ENCODE results near the gene SPAG16.

Gene SPAG16

GRCh38 chr2:213411582-213412289 is 127.5 kb downstream of the SPAG16 start:
- no peak for DNase-seq

DNA sequence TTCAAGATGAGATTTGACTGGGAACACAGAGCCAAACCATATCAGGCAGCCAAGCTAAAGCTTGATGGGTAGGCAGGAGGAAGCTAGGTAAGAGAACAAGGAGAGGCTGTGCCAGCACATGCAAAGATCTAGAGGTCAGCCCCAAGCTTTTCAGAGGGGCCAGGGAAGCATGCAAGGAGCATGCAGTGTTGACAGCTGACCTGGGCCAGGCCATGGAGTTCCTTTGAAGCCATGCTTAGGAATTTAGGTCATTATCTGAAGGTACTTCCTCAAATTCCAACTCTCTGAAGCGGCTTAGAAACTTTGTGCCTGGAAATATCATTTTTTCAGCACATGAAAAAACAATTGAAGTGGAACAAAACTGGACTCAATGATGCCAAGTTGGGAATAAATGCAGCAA is 130.8 kb downstream of the SPAG16 start:
- no peak for DNase-seq

GRCh38 chr2:213416832-213417231 is 132.6 kb downstream of the SPAG16 start:
- DNase-seq, result no peak

DNA sequence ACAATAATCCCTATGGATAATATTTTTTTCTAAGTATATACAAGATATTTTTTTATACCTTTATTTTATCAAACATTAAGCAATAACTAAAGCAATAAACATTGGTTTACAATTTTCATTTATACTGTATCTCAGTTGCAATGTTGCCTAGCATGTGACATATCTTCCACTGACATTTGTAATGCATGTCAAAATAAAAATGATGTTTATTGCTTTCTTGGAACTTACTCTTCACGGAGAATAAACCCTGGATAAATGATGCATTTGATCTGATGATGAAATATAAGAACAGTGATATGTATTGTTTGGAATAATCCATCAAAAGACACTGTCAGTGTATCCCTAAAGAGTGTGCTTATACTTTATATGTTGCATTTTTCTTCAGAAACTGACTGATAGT is 135.7 kb downstream of the SPAG16 start:
- DNase-seq, result no peak

GRCh38 chr2:213420828-213421385 is 136.6 kb downstream of the SPAG16 start:
- DNase-seq, result no peak

DNA sequence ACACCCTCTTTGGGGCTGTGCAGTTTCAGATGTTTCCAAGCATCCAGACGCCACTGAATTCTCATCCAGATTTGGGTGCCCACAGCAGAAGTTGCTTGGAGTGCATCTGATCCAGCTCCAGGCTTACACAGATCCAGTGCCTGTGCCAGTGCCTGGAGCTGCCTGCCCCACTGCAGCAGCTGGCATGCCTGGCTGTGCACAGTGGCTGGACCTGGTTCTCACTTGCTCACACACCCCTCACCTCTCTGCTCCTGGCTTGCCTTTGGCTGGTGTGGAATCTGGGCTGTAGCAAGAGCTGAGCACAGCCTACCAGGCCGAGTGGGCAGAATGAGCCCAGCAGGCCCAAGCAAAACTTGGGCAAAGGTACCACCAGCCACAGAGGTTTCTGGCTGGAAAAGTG is 137.9 kb downstream of the SPAG16 start:
- no peak for DNase-seq

DNA sequence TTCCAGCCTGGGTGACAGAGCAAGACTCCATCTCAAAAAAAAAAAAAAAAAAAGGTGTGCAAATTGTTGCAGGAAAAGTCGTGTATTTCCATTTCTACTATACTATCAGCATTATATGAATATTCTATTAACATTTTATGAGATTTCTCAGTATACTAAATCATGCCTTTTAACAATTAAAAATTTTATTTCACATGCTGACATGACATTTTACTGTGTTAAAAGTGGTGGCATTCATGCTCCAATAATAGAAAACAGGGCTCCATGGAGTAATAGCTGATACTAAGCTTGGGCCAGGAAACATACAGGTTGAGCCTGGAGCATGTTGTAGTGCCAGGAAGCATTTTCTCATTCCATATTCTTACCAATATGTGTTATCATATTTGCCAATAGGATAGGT is 141.4 kb downstream of the SPAG16 start:
- no peak for DNase-seq

GRCh38 chr2:213429516-213429915 is 145.3 kb downstream of the SPAG16 start:
- DNase-seq, result no peak

- DNase-seq, result no peak
Measured at GRCh38 chr2:213443921-213444320, 159.7 kb downstream of the SPAG16 start.

GRCh38 chr2:213451542-213452239 is 167.4 kb downstream of the SPAG16 start:
- DNase-seq, result no peak

DNA sequence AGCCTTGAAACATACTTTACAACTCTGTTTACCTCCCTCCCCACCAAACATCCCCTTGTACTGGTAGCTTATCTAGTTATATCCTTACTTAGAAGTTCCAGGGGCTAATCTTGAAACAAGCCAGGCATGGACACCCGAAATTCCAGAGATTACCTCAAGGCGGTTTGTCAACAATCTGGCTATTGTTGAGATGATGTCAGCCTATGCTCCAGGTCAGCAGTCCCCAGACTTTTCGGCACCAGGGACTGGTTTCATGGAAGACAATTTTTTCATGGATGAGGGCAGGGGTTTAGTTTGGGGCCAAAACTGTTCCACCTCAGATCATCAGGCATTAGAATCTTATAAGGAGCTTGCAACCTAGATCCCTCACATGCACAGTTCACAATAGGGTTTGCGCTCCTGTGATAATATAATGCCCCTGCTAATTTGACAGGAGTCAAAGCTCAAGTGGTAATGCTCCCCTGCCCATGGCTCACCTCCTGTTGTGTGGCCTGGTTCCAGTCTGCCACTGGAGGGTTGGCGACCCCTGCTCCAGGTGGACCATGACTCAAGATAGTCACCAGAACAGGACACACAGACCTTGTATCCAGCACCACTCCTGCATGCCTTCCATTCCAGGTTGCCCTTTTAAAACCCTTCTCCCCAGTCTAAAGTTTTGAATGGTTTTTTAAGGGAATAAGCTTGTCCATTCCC is 171.2 kb downstream of the SPAG16 start:
- DNase-seq, result no peak

DNA sequence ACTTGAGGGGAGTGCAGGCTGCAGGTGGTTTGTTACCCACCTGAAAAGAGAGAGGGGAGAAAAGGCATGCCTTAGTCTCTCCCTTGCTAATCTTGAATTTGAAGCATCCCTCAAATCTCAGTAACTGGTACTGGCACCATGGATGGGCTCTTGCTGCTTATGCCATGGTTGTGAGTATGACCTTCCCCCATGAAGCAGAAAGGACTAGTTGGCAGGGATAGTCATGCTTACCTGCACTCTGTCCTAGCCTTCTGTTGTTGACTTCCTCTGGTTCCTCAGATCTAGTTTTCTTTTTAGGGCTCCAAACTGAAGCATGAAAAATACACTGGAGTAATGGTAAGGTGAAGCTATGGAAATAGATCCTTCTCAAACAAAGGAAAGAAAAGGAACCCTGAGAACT is 191.2 kb downstream of the SPAG16 start:
- DNase-seq, result no peak

DNA sequence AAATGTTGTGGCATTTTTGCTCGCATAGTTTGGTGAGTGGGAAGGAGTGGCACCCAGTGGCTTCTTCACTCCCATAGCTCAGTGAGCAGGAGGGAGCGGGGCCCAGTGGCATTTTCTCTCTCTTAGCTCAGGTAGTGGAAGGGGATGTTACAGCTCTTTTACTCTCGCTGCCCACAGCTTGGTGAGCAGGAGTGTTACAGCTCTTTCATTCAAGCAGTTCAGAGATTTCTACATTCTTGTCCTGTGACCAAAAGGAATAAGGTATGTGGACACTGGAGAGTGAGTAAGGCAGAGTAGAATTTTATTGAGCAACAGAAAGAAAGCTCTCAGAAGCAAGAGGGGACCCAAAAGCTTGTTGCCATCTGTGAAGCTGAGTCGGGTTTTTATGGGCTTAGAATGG is 192.4 kb downstream of the SPAG16 start:
- no peak for DNase-seq

GRCh38 chr2:213490087-213490486 is 205.8 kb downstream of the SPAG16 start:
- no peak for DNase-seq

GRCh38 chr2:213491376-213491775 is 207.1 kb downstream of the SPAG16 start:
- no peak for DNase-seq

DNA sequence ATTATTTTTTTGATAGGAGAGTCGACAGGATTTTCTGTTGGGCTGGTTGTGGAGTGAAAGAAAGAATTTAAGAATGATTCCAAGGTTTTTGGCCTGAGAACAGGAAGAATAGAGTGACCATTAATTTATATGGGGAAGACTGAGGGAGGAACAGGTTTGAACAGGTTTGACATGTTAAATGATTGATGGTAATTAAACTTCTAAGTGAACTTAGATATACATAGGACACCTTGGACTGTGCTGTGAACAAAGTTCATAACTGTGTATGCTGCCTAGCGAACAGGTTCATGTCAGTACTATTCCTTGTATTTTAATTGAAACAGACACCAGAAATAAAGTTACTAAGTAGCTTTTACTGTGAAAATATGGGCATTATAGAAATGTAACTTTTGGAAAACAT is 212.0 kb downstream of the SPAG16 start:
- DNase-seq, result no peak

- no peak for DNase-seq
Measured at GRCh38 chr2:213500881-213501280, 216.6 kb downstream of the SPAG16 start.

GRCh38 chr2:213524164-213524563 is 239.9 kb downstream of the SPAG16 start:
- no peak for DNase-seq

DNA sequence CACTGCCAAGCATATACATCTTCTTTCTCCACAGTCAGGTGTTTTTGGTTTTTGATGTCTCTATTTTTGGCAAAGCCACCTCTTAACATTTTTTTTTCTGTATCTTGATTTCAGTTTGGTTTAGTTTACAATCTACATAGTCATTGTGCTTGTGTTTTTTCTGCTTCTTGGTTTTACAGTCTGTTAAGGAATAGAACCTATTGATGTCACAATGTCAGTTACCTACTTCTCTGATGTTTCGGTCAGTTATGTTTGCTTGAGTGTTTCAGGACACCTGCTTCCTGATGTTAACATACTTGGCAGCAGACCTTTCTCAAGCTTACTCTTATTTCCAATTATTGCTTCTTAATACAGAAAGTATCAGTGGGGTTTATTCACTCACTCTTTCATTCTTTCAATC is 253.3 kb downstream of the SPAG16 start:
- DNase-seq, result no peak

DNA sequence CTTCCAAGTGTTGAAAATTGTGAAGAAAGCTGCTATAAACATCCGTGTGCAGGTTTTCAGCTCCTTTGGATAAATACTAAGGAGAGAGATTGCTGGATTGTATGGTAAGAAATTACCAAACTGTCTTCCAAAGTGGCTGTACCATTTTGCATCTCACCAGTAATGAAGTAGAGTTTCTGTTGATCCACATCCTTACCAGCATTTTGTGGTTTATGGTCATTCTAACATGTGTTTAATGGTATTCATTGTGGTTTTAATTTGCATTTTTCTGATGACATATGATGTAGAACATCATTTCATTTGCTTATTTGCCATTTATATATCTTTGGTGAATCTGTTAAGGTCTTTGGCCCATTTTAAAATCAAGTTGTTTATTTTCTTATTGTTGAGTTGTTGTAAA is 260.7 kb downstream of the SPAG16 start:
- DNase-seq, result no peak

DNA sequence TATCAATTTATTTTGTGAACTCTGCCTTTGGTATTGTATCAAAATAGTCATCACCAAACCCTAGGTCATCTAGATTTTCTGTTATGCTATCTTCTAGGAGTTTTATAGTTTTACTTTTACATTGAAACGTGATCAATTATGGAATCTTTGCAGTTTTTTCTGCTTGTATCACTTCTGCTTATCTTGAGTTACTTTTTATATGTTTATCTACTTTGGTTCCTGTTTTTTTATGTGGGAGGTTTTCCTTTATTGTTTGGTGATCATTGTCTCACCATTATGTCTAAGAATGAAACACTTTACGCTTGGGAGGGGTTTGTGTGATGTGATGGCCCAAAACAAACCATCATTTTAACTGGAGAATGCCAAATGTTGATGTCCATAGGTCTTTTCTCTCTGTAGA is 261.2 kb downstream of the SPAG16 start:
- DNase-seq, result no peak

DNA sequence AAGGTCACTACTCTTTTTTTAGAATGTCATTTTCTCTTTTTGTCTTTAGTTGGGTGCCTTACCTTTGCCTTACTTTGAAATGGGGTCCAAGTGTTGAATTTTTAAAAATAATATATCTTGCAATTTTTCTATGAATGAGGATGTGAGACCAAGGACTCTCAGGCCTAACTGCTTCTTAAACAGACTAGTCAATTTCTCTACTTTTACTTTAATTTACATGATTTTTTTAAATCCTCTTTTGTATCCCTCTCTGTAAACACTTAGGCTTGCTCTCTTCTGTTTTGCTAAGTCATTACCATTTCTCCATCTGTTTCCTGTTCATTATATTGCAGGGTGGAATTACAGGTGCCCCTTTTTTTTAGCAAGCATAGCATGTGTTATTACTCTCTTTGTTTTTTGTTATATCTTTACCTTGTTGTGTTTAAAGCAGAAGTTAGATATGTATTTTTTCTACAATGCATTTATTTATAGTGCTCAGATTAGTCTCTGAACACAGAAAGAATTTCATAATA is 261.8 kb downstream of the SPAG16 start:
- DNase-seq, result no peak

DNA sequence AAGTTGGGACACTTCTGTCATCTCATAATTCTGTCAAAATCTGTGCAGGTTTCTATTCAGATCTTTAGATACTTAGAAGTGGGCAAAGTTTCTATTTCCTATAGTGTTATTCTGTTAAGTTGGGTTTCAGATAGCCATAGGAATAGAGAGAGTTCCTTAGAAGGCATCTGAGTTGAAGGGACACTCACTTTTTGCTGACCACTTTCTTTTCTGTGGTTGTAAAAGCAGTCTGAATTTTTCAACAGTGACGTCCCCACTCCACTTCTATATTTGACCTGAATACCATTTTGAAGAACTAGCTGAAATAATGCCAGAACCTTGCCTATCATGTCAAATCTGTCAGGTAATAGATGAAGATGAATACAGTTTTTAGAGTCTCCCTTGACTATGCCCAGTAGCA is 267.3 kb downstream of the SPAG16 start:
- DNase-seq, result no peak

- DNase-seq, result no peak
Measured at GRCh38 chr2:213559053-213559452, 274.8 kb downstream of the SPAG16 start.

All from activated CD8-positive, alpha-beta memory T cell treated with anti-CD3 and anti-CD28 coated beads, Interleukin-2, amount 50 U/mL, for 48 hours (primary cell).